Kidney capillary endothelial cell (primary cell): ENCODE measurements around the gene HSPB7.
"Not testable (repeated sequence)": the region's sequence is repeated elsewhere in the genome, so short reads cannot be mapped to it uniquely, and the experiment has no call there.

Experiments used
- DNase-seq: peaks from one replicate; pipeline ENCODE4 v3.0.0-alpha.2; 2018; ENCODE audit warnings: low spot score

Gene HSPB7

GRCh38 chr1:16006552-16007485, 11.0 kb downstream of the HSPB7 start:
- no peak for DNase-seq

GRCh38 chr1:16006010-16006409, 11.8 kb downstream of the HSPB7 start:
- DNase-seq = no peak

GRCh38 chr1:16005597-16005996, 12.2 kb downstream of the HSPB7 start:
- DNase-seq = no peak

GRCh38 chr1:16001274-16001673, 16.6 kb downstream of the HSPB7 start:
- DNase-seq = not testable (repeated sequence)

GRCh38 chr1:15998929-15999328, 18.9 kb downstream of the HSPB7 start:
- no peak for DNase-seq

- DNase-seq = no peak
Measured at GRCh38 chr1:15997637-15998280, 20.1 kb downstream of the HSPB7 start.

- no peak for DNase-seq
Measured at GRCh38 chr1:15997076-15997585, 20.7 kb downstream of the HSPB7 start.

- DNase-seq = peak; percentile 64
Measured at GRCh38 chr1:15994590-15995351, 23.1 kb downstream of the HSPB7 start.

GRCh38 chr1:15994081-15994480, 23.8 kb downstream of the HSPB7 start:
- no peak for DNase-seq

GRCh38 chr1:15993666-15994065, 24.2 kb downstream of the HSPB7 start:
- no peak for DNase-seq

- no peak for DNase-seq
Measured at GRCh38 chr1:15992582-15993500, 25.0 kb downstream of the HSPB7 start.

- no peak for DNase-seq
Measured at GRCh38 chr1:15992187-15992553, 25.7 kb downstream of the HSPB7 start.

GRCh38 chr1:15991427-15992186, 26.2 kb downstream of the HSPB7 start:
- DNase-seq = no peak

GRCh38 chr1:15989776-15990175, 28.1 kb downstream of the HSPB7 start:
- DNase-seq = no peak

- DNase-seq = no peak
Measured at GRCh38 chr1:15988856-15989736, 28.7 kb downstream of the HSPB7 start.

GRCh38 chr1:15985611-15986297, 32.1 kb downstream of the HSPB7 start:
- no peak for DNase-seq

- DNase-seq = no peak
Measured at GRCh38 chr1:15983275-15983674, 34.6 kb downstream of the HSPB7 start.

GRCh38 chr1:15981679-15982078, 36.2 kb downstream of the HSPB7 start:
- no peak for DNase-seq

- not testable (repeated sequence) for DNase-seq
Measured at GRCh38 chr1:15977947-15978346, 39.9 kb downstream of the HSPB7 start.
